Chondrocyte (in vitro differentiated cells): ENCODE data around the gene ATG2B. TPM values are rescaled to one million over a fixed set of nuclear protein-coding genes. Genes with fewer than 3 reads are reported as not detected.

Source experiments
- DNase-seq: peaks from one replicate; pipeline ENCODE4 v3.0.0; 2021; ENCODE audit warnings: mixed read lengths, low spot score
- H3K27ac Mint-ChIP-seq: one replicate; pipeline ENCODE4 v1.8.0; 2021; ENCODE audit warnings: mild to moderate bottlenecking, moderate library complexity, mixed read lengths; ENCODE audit not compliant: unreplicated experiment
- H3K27me3 Mint-ChIP-seq: 2 replicates; pipeline ENCODE4 v1.8.0; 2021; ENCODE audit warnings: low read depth, mixed read lengths
- H3K36me3 Mint-ChIP-seq: 2 replicates; pipeline ENCODE4 v1.8.0; 2021; ENCODE audit warnings: low read depth, mixed read lengths
- H3K4me1 Mint-ChIP-seq: 2 replicates; pipeline ENCODE4 v1.8.0; 2021; ENCODE audit warnings: low read depth, mild to moderate bottlenecking, mixed read lengths
- H3K4me3 Mint-ChIP-seq: one replicate; pipeline ENCODE4 v1.8.0; 2021; ENCODE audit warnings: mild to moderate bottlenecking, moderate library complexity, mixed read lengths; ENCODE audit not compliant: unreplicated experiment
- H3K9me3 Mint-ChIP-seq: 2 replicates; pipeline ENCODE4 v1.8.0; 2021; ENCODE audit warnings: low read depth, mixed read lengths
- CTCF ChIP-seq: fragments of 200-600 bp; sonication (generic); IDR thresholded peaks from 2 replicates; pipeline ENCODE4 v1.5.0; 2021; ENCODE audit warnings: antibody characterized with exemption, mild to moderate bottlenecking, moderate library complexity
- total RNA-seq: library from RNA; stranded (reverse); gene quantifications from 3 replicates; pipeline ENCODE4 v1.2.1, GENCODE V29; 2021

ATG2B gene
- total RNA-seq, 1 donor from 2014 or later = 17.0 TPM

DNA sequence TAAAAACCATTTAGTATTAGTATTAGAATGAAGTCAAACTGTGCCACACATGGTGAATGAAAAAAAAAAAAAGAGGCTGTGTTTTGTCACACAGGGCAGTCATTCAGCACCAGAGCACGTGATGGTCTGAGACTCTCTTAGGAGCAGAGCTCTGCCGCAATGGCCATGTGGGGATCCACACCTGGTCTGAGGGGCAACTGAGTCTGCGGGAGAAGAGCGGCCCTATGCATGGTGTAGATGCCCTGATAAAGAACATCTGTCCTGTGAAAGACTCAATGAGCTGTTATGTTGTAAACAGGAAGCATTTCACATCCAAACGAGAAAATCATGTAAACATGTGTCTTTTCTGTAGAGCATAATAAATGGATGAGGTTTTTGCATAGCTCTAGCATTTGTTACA is 119.4 kb downstream of the ATG2B start:
- peaks cover 6% of the 10 kb centered on the region for H3K27me3 Mint-ChIP-seq
- no peak overlapping the region for H3K27ac Mint-ChIP-seq
- TF ChIP-seq CTCF = no peak
- H3K4me3 Mint-ChIP-seq = no peak overlapping the region
- no peaks in the 10 kb centered on the region for H3K36me3 Mint-ChIP-seq
- no peak for DNase-seq
- peaks cover 9% of the 10 kb centered on the region for H3K4me1 Mint-ChIP-seq
- H3K9me3 Mint-ChIP-seq = no peaks in the 10 kb centered on the region

- Mint-ChIP-seq H3K27me3 (peaks cover 6% of the 10 kb centered on the region), H3K36me3 (no peaks in the 10 kb centered on the region), H3K9me3 (no peaks in the 10 kb centered on the region), H3K4me1 (peaks cover 9% of the 10 kb centered on the region), H3K4me3 (no peak overlapping the region), H3K27ac (no peak overlapping the region)
- no peak for DNase-seq
- no peak for TF ChIP-seq CTCF
These were observed 121.0 kb downstream of the ATG2B start for GRCh38 chr14:96242126-96242525.

- TF ChIP-seq CTCF = no peak
- no peak overlapping the region for H3K27ac Mint-ChIP-seq
- no peak for DNase-seq
- H3K4me3 Mint-ChIP-seq = no peak overlapping the region
- no peaks in the 10 kb centered on the region for H3K36me3 Mint-ChIP-seq
- peaks cover 6% of the 10 kb centered on the region for H3K27me3 Mint-ChIP-seq
- H3K4me1 Mint-ChIP-seq = no peaks in the 10 kb centered on the region
- H3K9me3 Mint-ChIP-seq = no peaks in the 10 kb centered on the region
These were observed 122.5 kb downstream of the ATG2B start for GRCh38 chr14:96240641-96241040.

- Mint-ChIP-seq H3K4me1 (no peaks in the 10 kb centered on the region), H3K4me3 (no peak overlapping the region), H3K36me3 (no peaks in the 10 kb centered on the region), H3K27me3 (peaks cover 7% of the 10 kb centered on the region), H3K27ac (no peak overlapping the region), H3K9me3 (no peaks in the 10 kb centered on the region)
- TF ChIP-seq CTCF = no peak
- DNase-seq = no peak
These were observed 123.4 kb downstream of the ATG2B start for GRCh38 chr14:96239711-96240141.

DNA sequence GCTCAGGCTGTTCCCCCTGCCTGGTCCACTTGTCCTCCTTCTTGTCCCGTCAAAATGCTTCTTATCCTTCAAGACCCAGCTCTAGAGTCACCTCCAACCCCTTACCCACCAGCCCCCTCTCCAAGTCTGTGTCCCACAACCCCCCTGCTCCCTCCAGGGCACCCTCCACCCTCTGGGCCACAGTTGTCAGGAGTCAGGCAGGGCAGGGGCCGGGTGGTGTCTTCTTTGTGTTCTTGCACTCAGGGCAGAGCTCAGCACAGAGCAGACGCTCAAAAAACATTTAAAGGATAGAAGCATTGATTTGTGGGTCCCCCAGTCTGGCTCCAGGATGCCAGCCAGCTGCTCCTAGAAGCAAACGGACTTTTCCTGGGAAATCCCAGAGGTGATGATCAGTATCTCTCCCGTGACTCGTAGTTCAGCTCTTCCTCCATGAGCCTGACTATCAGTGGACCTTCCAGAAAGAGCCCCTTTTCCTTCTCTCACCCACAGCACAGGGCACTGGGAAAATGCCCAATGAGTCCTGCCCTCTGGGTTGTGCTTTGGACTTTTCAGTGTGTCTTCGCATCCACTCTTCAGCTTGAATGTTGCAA is 124.4 kb downstream of the ATG2B start:
- DNase-seq = no peak
- Mint-ChIP-seq H3K4me1 (no peaks in the 10 kb centered on the region), H3K36me3 (no peaks in the 10 kb centered on the region), H3K4me3 (no peak overlapping the region), H3K27me3 (peaks cover 9% of the 10 kb centered on the region), H3K27ac (no peak overlapping the region), H3K9me3 (no peaks in the 10 kb centered on the region)
- no peak for TF ChIP-seq CTCF
